Lower lobe of right lung (tissue), 2 donors: Measurements from ENCODE around the gene SPINT3. TPM values are rescaled to one million over a fixed set of nuclear protein-coding genes. Genes with fewer than 3 reads are reported as not detected.

Experiments used
- ATAC-seq, 2 donors: fragments of 200-7000 bp; cut with Tn5 transposase; one replicate each; pipeline ENCODE4 v1.9.1; 2020 to 2022; ENCODE audit warnings: mild to moderate bottlenecking in 2 of 2, moderate library complexity in 2 of 2
- DNase-seq: peaks from one replicate; pipeline ENCODE4 v3.0.0-alpha.2; 2020
- H3K27ac ChIP-seq: fragments of 200-600 bp; one replicate; pipeline ENCODE4 v1.8.0; 2022
- H3K27me3 ChIP-seq: fragments of 200-600 bp; one replicate; pipeline ENCODE4 v1.8.0; 2022; ENCODE audit warnings: low read depth
- H3K36me3 ChIP-seq: fragments of 200-600 bp; one replicate; pipeline ENCODE4 v1.8.0; 2022; ENCODE audit warnings: mild to moderate bottlenecking
- H3K4me1 ChIP-seq: fragments of 200-600 bp; one replicate; pipeline ENCODE4 v1.8.0; 2022
- H3K4me3 ChIP-seq: fragments of 200-600 bp; one replicate; pipeline ENCODE4 v1.8.0; 2022; ENCODE audit warnings: mild to moderate bottlenecking
- H3K9me3 ChIP-seq: fragments of 200-600 bp; one replicate; pipeline ENCODE4 v1.8.0; 2022
- intact Hi-C: fragments of 100-400 bp; cut with DNase I; formaldehyde crosslinking; loops from one replicate; pipeline ENCODE4 v1.11.0; 2022
- total RNA-seq: library from RNA; stranded (reverse); fragmentation: NEBNext Ultra II Directional; extraction: Animal tissue kit (Norgen Biotek cat#: 25700); gene quantifications from one replicate; pipeline ENCODE4 v1.2.1, GENCODE V29; 2021
- TF ChIP-seq, protein P1 (sequence below): fragments of 200-600 bp; IDR thresholded peaks from one replicate; pipeline ENCODE4 v1.8.0; 2022; ENCODE audit warnings: antibody characterized with exemption, mild to moderate bottlenecking
- donor health status: DM: no; HTN: yes; CAD: no; lungs with severe emphysema.

SPINT3 gene
- total RNA-seq, 1 donor from 2014 or later = not detected

DNA sequence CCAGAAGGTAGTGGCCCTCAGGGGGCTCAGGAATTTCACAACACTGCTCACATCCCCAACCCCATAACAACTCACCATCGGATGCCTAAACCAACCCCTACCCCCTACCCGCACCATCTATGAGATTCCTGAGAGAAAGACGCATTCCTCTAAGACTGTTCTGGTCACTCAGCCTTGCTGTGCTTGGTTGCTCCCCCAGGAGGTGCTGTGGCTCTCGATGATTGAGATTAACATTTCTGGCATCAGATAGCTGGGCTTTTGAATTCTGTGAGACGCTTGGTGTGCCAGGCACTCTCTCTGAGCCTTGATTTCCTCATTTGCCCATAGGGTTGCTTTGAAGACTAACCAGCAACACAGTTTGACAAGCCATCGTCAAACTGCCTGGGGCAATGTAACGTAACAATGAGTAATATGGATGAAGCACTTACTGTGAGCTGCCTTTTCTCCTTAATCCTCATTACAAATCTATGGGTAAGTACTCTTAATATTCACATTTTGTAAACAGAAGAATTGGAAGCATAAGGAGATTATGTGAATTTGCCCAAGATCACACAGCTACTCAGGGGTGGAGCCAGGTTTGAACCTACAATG, 22.9 kb upstream of the SPINT3 start:
- peaks cover 22% of the 10 kb centered on the region for H3K27me3 ChIP-seq
- no peak for DNase-seq
- no peak overlapping the region for H3K4me3 ChIP-seq
- no peak for ATAC-seq
- intact Hi-C loops = no loop called here
- no peak overlapping the region for H3K27ac ChIP-seq
- no peaks in the 10 kb centered on the region for H3K9me3 ChIP-seq
- H3K4me1 ChIP-seq = no peaks in the 10 kb centered on the region
- TF ChIP-seq, protein P1, sequence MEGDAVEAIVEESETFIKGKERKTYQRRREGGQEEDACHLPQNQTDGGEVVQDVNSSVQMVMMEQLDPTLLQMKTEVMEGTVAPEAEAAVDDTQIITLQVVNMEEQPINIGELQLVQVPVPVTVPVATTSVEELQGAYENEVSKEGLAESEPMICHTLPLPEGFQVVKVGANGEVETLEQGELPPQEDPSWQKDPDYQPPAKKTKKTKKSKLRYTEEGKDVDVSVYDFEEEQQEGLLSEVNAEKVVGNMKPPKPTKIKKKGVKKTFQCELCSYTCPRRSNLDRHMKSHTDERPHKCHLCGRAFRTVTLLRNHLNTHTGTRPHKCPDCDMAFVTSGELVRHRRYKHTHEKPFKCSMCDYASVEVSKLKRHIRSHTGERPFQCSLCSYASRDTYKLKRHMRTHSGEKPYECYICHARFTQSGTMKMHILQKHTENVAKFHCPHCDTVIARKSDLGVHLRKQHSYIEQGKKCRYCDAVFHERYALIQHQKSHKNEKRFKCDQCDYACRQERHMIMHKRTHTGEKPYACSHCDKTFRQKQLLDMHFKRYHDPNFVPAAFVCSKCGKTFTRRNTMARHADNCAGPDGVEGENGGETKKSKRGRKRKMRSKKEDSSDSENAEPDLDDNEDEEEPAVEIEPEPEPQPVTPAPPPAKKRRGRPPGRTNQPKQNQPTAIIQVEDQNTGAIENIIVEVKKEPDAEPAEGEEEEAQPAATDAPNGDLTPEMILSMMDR = no peak
- H3K36me3 ChIP-seq = no peaks in the 10 kb centered on the region

DNA sequence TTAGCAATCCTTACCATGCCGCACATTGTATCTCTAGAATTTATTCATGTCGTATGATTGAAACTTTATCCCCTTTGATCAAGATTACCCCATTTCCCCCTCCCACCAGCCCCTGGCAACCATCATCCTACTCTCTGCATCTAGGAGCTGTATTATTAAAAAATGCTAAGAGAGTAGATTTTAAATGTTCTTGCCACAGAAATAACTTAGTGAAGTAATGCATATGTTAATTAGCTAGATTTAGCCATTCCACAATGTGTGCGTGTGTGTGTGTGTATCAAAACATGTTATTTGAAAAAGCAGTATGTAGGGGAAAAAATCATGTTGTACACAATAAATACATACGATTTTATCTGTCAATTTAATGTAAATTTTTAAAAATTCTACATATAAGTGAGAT, 11.9 kb upstream of the SPINT3 start:
- Histone ChIP-seq H3K36me3 (no peaks in the 10 kb centered on the region), H3K27me3 (peaks cover 3% of the 10 kb centered on the region), H3K4me1 (no peaks in the 10 kb centered on the region), H3K27ac (no peak overlapping the region), H3K9me3 (no peaks in the 10 kb centered on the region), H3K4me3 (no peak overlapping the region)
- TF ChIP-seq, protein P1 = no peak
- intact Hi-C loops = no loop called here
- ATAC-seq (no peak), DNase-seq (no peak)

DNA sequence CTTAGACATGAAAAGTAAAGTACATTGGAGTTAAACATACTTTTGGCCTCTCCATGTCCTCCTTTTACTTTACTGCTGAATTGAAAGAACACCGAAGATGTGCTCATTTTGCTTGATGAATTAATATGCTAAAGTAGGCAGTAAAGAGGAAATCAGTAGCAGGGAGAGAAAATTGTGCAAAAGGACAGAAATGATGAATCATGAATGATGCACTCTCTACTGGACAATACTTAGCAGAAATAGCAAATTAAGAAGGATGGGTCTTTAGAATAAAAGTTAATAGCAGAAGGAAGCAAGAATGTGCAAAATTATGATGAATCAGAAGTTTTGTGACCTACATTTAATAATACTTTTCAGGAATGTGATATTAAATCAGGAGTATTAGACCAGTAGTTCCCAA, 8.4 kb upstream of the SPINT3 start:
- TF ChIP-seq, protein P1 = no peak
- Histone ChIP-seq H3K9me3 (no peaks in the 10 kb centered on the region), H3K36me3 (no peaks in the 10 kb centered on the region), H3K4me1 (no peaks in the 10 kb centered on the region), H3K27me3 (peaks cover 3% of the 10 kb centered on the region), H3K27ac (no peak overlapping the region), H3K4me3 (no peak overlapping the region)
- DNase-seq (no peak), ATAC-seq (no peak)
- intact Hi-C loops = no loop called here

DNA sequence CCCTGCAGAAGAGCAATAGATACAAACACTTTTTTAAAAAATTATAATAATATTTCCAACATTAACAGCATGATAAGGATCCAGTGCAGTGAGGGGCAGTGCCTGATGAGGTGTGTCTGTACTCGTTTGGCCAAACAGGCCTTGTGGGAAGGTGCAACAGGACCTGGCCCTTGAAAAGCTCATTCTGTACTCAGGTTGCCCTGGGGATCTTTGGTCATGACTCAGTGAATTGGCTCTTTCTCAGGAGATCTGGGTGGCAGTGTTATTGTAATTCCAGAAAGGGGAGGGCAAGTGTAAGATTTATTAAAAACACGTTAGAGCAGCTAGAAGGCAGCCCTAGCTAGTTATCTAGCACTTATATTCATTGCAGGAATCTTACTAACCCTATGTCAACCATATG, 2.9 kb upstream of the SPINT3 start:
- Histone ChIP-seq H3K4me3 (no peak overlapping the region), H3K36me3 (no peaks in the 10 kb centered on the region), H3K4me1 (no peaks in the 10 kb centered on the region), H3K27me3 (peaks cover 3% of the 10 kb centered on the region), H3K27ac (no peak overlapping the region), H3K9me3 (no peaks in the 10 kb centered on the region)
- DNase-seq (no peak), ATAC-seq (peak; percentile 89 to 90)
- TF ChIP-seq, protein P1 = no peak
- intact Hi-C loops = no loop called here

DNA sequence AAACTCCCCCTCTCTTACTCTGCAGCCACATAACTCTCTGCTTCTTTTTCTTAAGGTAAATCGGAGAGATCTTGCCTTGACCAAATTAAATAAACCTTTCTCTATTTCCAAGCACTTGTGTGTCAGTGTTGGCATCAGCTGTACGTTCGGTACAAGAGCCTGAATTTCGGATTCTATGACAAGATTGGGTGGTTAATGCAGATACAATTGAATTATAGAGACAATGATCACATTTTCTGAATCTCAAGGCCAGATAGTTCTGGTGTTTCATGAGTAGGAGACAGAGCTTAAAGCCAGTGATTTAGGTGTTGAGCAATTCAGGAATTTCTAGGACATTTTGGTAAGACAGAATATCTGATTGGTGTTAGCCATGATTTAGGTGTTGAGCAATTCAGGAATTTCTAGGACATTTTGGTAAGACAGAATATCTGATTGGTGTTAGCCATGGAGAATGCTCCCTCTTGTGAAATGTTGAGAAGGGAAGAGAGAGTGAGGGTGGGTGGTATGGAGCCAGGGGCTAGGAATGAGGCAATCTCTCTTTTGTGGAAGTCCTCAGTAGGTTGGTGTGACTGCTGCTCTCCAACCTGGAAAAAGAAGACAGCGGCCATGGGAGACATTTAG, 5.1 kb downstream of the SPINT3 start:
- ATAC-seq (no peak), DNase-seq (no peak)
- H3K27me3 ChIP-seq = no peaks in the 10 kb centered on the region
- TF ChIP-seq, protein P1 = no peak
- H3K4me1 ChIP-seq = no peaks in the 10 kb centered on the region
- H3K27ac ChIP-seq = no peak overlapping the region
- intact Hi-C loops = no loop called here
- no peaks in the 10 kb centered on the region for H3K36me3 ChIP-seq
- no peaks in the 10 kb centered on the region for H3K9me3 ChIP-seq
- H3K4me3 ChIP-seq = no peak overlapping the region
